ENCODE data around the gene GREB1.

DNA sequence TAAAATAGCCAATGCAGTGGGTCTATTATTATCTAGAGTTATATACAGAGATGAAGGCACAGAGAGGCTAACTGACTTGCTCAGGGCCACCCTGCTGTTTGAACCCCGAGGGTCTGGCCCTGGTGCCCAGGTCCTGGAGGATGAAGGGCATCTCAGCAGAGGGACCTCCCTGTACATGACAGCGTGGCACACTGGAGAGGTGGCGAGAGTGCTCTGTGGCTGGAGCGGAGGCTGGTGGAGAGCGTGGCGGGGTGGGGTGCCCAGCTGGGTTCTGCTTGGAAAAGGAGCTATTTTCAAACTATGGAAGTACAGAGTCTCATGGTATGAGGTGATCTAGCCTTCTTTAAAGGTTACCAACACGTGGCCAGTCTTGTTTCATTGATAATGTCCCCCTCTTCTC, 35.8 kb downstream of the GREB1 start:
- TF ChIP-seq, protein P1, sequence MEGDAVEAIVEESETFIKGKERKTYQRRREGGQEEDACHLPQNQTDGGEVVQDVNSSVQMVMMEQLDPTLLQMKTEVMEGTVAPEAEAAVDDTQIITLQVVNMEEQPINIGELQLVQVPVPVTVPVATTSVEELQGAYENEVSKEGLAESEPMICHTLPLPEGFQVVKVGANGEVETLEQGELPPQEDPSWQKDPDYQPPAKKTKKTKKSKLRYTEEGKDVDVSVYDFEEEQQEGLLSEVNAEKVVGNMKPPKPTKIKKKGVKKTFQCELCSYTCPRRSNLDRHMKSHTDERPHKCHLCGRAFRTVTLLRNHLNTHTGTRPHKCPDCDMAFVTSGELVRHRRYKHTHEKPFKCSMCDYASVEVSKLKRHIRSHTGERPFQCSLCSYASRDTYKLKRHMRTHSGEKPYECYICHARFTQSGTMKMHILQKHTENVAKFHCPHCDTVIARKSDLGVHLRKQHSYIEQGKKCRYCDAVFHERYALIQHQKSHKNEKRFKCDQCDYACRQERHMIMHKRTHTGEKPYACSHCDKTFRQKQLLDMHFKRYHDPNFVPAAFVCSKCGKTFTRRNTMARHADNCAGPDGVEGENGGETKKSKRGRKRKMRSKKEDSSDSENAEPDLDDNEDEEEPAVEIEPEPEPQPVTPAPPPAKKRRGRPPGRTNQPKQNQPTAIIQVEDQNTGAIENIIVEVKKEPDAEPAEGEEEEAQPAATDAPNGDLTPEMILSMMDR (IDR thresholded peaks at IDR 0.05): no peak
- no peak for TF ChIP-seq POLR2A (IDR thresholded peaks at IDR 0.05)
